Mucosa of descending colon (tissue), 3 donors: ENCODE measurements around the gene CEP120. TPM values are rescaled to one million over a fixed set of nuclear protein-coding genes. Genes with fewer than 3 reads are reported as not detected.
"Not testable (repeated sequence)": the region's sequence is repeated elsewhere in the genome, so short reads cannot be mapped to it uniquely, and the experiment has no call there.

Source experiments
- ATAC-seq: fragments of 200-7000 bp; cut with Tn5 transposase; one replicate; pipeline ENCODE4 v1.9.1; 2020; ENCODE audit warnings: mild to moderate bottlenecking, moderate library complexity
- DNase-seq, 3 donors: peaks; one replicate each; pipeline ENCODE4 v3.0.0-alpha.2; 2020
- H3K36me3 ChIP-seq: fragments of 200-600 bp; one replicate; pipeline ENCODE4 v1.8.0; 2021; ENCODE audit warnings: low read depth, mild to moderate bottlenecking
- H3K4me1 ChIP-seq: fragments of 200-600 bp; one replicate; pipeline ENCODE4 v1.8.0; 2021; ENCODE audit warnings: low read depth, mild to moderate bottlenecking
- H3K4me3 ChIP-seq: fragments of 200-600 bp; one replicate; pipeline ENCODE4 v1.8.0; 2021; ENCODE audit warnings: mild to moderate bottlenecking
- H3K9me3 ChIP-seq: fragments of 200-600 bp; one replicate; pipeline ENCODE4 v1.8.0; 2021; ENCODE audit warnings: mild to moderate bottlenecking
- CTCF ChIP-seq: fragments of 200-600 bp; IDR thresholded peaks from one replicate; pipeline ENCODE4 v1.8.0; 2022; ENCODE audit warnings: antibody characterized with exemption, mild to moderate bottlenecking
- intact Hi-C, 2 donors: fragments of 100-400 bp; cut with DNase I in 1 of 2; cut with micrococcal nuclease in 1 of 2; formaldehyde crosslinking; loops; one replicate each; pipeline versions ENCODE4 v1.11.0 to v1.11.1; 2022; cut with DNase I, micrococcal nuclease
- total RNA-seq, 3 donors: library from RNA; stranded (reverse); fragmentation: NEBNext Ultra II Directional in 2 of 3; extraction: Animal tissue kit (Norgen Biotek cat#: 25700) in 2 of 3; gene quantifications; one replicate each; pipeline versions ENCODE4 v1.2.1 to v1.2.4, GENCODE V29; 2021 to 2023
- donor health status: DM: no; HTN: no; CAD: no; lungs with moderate emphysema.
- donor health status: DM: no; HTN: no; CAD: no.
- donor health status: DM: no; HTN: yes; CAD: no.

Gene CEP120
- total RNA-seq, 3 donors from 2014 or later = 12.6 to 27.6 (median 15.0) TPM

DNA sequence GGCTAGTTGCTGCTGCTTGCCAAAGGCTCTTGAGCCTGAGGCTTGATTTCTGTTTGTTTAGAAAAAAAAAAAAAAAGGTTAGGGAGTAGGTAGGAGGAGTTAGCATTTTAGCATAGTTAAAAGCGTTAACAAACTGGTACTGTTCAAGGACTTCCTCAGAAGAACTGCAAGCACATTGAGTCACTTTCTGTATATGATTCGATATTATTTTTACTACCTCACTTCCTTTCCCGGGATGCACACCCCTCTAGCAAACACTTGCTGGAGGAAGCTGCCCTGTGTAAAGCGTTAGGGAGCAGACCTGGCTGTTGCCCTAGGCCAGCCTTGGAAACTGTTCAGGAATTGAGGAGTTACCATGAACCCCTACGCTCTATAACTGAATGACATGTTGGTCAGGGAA, 15.7 kb upstream of the CEP120 start:
- intact Hi-C loops = no loop called here

GRCh38 chr5:123438244-123438643, 15.0 kb upstream of the CEP120 start:
- no peak for DNase-seq
- ATAC-seq = no peak
- no peaks in the 10 kb centered on the region for H3K9me3 ChIP-seq
- intact Hi-C loops = no loop called here
- peaks cover 16% of the 10 kb centered on the region for H3K4me1 ChIP-seq
- no peaks in the 10 kb centered on the region for H3K36me3 ChIP-seq
- no peak for TF ChIP-seq CTCF
- H3K4me3 ChIP-seq = no peak overlapping the region

More for the DNA sequence above, 15.7 kb upstream of the CEP120 start:
- H3K4me1 ChIP-seq = peaks cover 16% of the 10 kb centered on the region
- peak in 2 of 3 donors; percentile 55 to 62 for DNase-seq
- no peaks in the 10 kb centered on the region for H3K9me3 ChIP-seq
- no peak for TF ChIP-seq CTCF
- ATAC-seq = peak; percentile 91
- no peak overlapping the region for H3K4me3 ChIP-seq
- no peaks in the 10 kb centered on the region for H3K36me3 ChIP-seq

- DNase-seq = no peak
Measured at GRCh38 chr5:123436201-123436600, 13.0 kb upstream of the CEP120 start.

GRCh38 chr5:123434796-123435195, 11.6 kb upstream of the CEP120 start:
- ATAC-seq (no peak), DNase-seq (no peak)
- Histone ChIP-seq H3K9me3 (no peaks in the 10 kb centered on the region), H3K4me1 (peaks cover 16% of the 10 kb centered on the region), H3K36me3 (no peaks in the 10 kb centered on the region), H3K4me3 (no peak overlapping the region)
- intact Hi-C loops = no loop called here
- TF ChIP-seq CTCF = no peak

More at GRCh38 chr5:123436201-123436600, 13.0 kb upstream of the CEP120 start:
- H3K36me3 ChIP-seq = no peaks in the 10 kb centered on the region
- no peak for TF ChIP-seq CTCF
- no peak for ATAC-seq
- H3K4me3 ChIP-seq = no peak overlapping the region
- peaks cover 16% of the 10 kb centered on the region for H3K4me1 ChIP-seq
- intact Hi-C loops = no loop called here
- H3K9me3 ChIP-seq = no peaks in the 10 kb centered on the region

GRCh38 chr5:123433596-123433995, 10.4 kb upstream of the CEP120 start:
- no peak for TF ChIP-seq CTCF
- Histone ChIP-seq H3K36me3 (no peaks in the 10 kb centered on the region), H3K4me3 (no peak overlapping the region), H3K9me3 (no peaks in the 10 kb centered on the region), H3K4me1 (peaks cover 9% of the 10 kb centered on the region)
- ATAC-seq (no peak), DNase-seq (no peak)
- intact Hi-C loops = no loop called here

DNA sequence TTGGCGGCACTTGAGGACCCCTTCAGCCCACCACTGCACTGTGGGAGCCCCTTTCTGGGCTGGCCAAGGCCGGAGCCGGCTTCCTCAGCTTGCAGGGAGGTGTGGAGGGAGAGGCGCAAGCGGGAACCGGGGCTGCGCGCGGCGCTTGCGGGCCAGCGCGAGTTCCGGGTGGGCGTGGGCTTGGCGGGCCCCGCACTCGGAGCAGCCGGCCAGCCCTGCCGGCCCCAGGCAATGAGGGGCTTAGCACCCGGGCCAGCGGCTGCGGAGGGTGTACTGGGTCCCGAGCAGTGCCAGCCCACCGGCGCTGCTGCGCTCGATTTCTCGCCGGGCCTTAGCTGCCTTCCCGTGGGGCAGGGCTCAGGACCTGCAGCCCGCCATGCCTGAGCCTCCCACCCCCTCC, 7.2 kb upstream of the CEP120 start:
- H3K4me3 ChIP-seq, ATAC-seq, H3K36me3 ChIP-seq, DNase-seq, H3K4me1 ChIP-seq, intact Hi-C loops, H3K9me3 ChIP-seq: not testable (repeated sequence)
